BJ (cell line): ENCODE data around the gene ADAMTS17. TPM values are rescaled to one million over a fixed set of nuclear protein-coding genes. Genes with fewer than 3 reads are reported as not detected.

ENCODE experiments used
- CTCF ChIA-PET: fragments of 350-600 bp; formaldehyde crosslinking; extraction: SDS; loops from one replicate; lab custom pipeline; 2021; ENCODE audit warnings: antibody characterized with exemption, inconsistent platforms; lab: Yijun Ruan, JAX
- POLR2A ChIA-PET: fragments of 300-600 bp; sonication (Branson Sonifier 250); formaldehyde crosslinking; extraction: SDS; loops from one replicate; lab custom pipeline; 2021; ENCODE audit warnings: antibody characterized with exemption; lab: Charles Lee
- DNase-seq: peaks from one replicate; pipeline ENCODE4 v3.0.0-alpha.2; 2011; ENCODE audit warnings: low read depth
- H3K27me3 ChIP-seq: 2 replicates; pipeline ENCODE4 v1.6.0; 2011; ENCODE audit warnings: low read length; ENCODE audit not compliant: control insufficient read depth, insufficient read depth
- H3K36me3 ChIP-seq: 2 replicates; pipeline ENCODE4 v1.5.1; 2011; ENCODE audit warnings: low read length; ENCODE audit not compliant: control insufficient read depth, insufficient read depth
- H3K4me3 ChIP-seq: 2 replicates; pipeline ENCODE4 v1.5.1; 2011; ENCODE audit warnings: low read depth, mild to moderate bottlenecking, control low read depth, low read length
- CTCF ChIP-seq: IDR thresholded peaks from 2 replicates; pipeline ENCODE4 v1.5.1; 2011; ENCODE audit warnings: low read depth, mild to moderate bottlenecking, control low read depth, inconsistent platforms, low read length, moderate library complexity; ENCODE audit not compliant: insufficient read depth
- polyA plus RNA-seq: library from polyadenylated mRNA; depleted of rRNA; stranded (reverse); fragments of >200 nt; gene quantifications from 2 replicates; pipeline ENCODE4 v1.2.3, GENCODE V29; 2011

Gene ADAMTS17
- polyA plus RNA-seq, 1 experiment, result not detected

DNA sequence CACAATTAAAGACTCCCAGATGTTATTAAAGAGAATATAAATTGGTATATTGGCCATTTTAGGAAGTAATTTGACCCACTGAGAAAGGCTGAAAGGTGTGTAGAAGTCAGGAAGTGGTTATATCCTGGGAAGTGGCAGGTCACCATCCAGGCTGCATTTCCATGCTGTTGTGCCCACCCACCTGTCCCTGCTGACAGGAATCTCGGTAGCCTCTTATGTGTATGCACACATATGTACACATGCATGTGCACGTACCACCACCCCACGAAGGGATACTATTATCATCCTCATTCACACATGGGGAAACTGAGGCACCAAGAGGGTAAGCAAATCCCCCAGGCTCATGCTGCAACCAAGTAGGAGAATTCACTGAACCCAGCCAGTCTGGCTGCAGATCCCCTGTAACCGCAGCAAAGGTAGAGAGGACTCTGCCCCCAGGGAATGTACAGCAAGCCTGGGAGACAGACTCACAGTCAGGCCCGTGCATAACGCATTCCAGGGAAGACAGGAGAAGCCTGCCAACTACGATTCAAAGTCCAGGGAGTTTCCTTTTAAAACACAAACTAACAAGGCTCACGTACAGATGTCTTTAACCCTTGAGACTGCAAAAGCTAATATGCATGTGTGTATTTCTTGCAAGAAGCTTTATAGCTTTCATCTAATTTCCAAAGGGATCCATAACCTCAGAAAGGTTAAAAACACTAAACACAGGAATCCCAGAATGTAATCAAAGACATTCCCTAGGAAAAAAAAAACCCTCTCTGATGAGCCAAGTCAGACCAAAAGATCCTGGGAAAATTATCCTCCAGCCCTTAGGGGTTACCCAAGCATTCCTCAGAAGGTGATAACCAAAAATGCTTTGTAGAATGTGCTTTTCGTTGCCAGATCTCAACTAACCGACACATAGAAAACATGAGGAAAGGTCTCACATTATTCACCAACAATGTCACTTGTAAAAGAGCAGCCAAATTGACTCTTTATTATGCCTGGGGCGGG lies 129.6 kb downstream of the ADAMTS17 start:
- ChIA-PET CTCF (no interaction called here), POLR2A (no interaction called here)
- TF ChIP-seq CTCF, result no peak
- Histone ChIP-seq H3K27me3 (no peaks in the 10 kb centered on the region), H3K36me3 (no peaks in the 10 kb centered on the region), H3K4me3 (no peak overlapping the region)
- DNase-seq, result no peak

DNA sequence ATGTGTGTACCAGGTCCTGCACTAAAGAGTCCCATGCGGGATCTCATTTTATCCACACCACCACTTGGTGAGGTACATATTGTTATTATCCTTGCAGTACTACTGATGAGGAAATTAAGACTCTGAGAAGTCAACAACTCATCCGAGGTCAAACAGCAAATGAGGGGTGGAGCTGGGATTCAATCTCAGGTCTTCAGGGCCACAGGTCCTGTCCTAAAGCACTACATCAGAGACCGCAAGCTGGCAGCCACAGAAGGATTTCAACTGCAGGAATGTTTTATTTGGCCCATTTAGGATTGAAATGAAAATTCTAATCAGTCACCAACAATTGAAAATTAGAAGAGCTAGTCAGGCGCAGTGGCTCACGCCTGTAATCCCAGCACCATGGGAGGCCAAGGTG lies 131.4 kb downstream of the ADAMTS17 start:
- ChIA-PET POLR2A (no interaction called here), CTCF (interaction anchor here (1.2 kb wide), 1 partner anchor 34 kb away, joined by 4 read pairs; no protein-coding TSS in a partner anchor)
- DNase-seq, result no peak
- TF ChIP-seq CTCF, result no peak
- Histone ChIP-seq H3K4me3 (no peak overlapping the region), H3K36me3 (no peaks in the 10 kb centered on the region), H3K27me3 (no peaks in the 10 kb centered on the region)

DNA sequence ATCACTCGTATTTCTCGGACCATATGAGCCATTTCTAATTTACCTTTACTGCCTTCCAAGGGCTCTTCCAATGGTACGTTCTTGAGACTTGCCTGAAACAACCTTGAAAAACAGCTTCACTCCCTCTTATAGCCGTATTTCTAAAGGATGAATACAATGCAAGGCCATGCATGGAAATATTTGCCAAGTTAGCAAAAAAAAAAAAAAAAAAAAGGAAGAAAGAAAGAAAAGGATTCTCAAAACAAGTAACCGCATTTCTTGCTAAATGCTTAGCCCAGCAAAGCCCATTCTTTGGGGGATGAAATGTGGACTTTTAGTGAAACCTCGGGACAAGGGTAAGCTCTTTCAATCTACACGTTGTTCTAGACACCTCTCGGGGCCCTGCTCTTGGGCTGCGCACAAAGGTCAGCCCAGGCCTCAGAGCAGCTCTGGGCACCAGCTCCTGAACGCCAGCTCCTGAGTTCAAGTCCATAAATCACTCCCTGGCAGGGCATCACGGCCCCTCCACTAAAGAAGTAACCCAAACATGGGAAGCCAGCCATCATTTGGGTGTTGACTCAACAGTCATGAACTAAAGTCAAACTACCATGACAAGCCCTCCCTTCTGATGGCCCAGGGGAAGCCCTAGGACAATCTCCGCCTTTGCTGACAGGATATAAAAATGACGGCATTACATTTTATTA lies 132.7 kb downstream of the ADAMTS17 start:
- no peak for DNase-seq
- ChIA-PET POLR2A (no interaction called here), CTCF (no interaction called here)
- Histone ChIP-seq H3K4me3 (no peak overlapping the region), H3K27me3 (no peaks in the 10 kb centered on the region), H3K36me3 (no peaks in the 10 kb centered on the region)
- no peak for TF ChIP-seq CTCF

DNA sequence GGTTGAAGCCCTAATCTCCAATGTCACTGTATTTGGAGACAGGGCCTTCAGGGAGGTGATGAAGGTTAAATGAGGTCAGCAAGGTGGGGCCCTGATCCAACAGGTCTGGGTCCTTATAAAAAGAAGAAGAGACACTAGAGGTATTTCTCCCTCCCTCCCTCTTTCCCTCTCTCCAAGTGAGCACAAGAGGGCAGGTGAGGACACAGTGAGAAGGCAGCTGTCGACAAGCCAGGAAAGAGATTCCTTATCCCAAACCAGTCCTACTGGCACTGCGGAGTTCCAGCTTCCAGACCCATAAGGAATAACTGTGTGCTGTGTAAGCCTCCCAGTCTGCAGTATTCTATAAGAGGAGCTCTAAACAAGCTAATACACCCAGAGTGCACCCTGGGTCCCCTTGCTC lies 134.7 kb downstream of the ADAMTS17 start:
- H3K4me3 ChIP-seq, result no peak overlapping the region
- ChIA-PET POLR2A (no interaction called here), CTCF (no interaction called here)
- no peak for TF ChIP-seq CTCF
- H3K36me3 ChIP-seq, result no peaks in the 10 kb centered on the region
- H3K27me3 ChIP-seq, result no peaks in the 10 kb centered on the region
- DNase-seq, result no peak

GRCh38 chr15:100206643-100207042 lies 135.1 kb downstream of the ADAMTS17 start:
- ChIA-PET CTCF (no interaction called here), POLR2A (no interaction called here)
- DNase-seq, result no peak

More at GRCh38 chr15:100206643-100207042, 135.1 kb downstream of the ADAMTS17 start:
- no peaks in the 10 kb centered on the region for H3K27me3 ChIP-seq
- TF ChIP-seq CTCF, result no peak
- H3K36me3 ChIP-seq, result no peaks in the 10 kb centered on the region
- no peak overlapping the region for H3K4me3 ChIP-seq
